Keratinocyte (primary cell): ENCODE measurements around the gene C16orf96.

Experiments
- EZH2 ChIP-seq: IDR thresholded peaks from one replicate; pipeline ENCODE4 v1.6.1; 2012; ENCODE audit warnings: inconsistent platforms, mild to moderate bottlenecking, low read length, moderate library complexity
- TF ChIP-seq, protein P1 (sequence below), 3 experiments: IDR thresholded peaks in 1 of 3; conservative IDR thresholded peaks in 1 of 3; optimal IDR thresholded peaks in 1 of 3; 2 replicates in 2 of 3; 3 replicates in 1 of 3; pipeline versions ENCODE3 to v1.5.1; 2011; ENCODE audit warnings: low read length in 3 of 3, mild to moderate bottlenecking in 3 of 3, moderate library complexity in 2 of 3, control low read depth in 1 of 3, inconsistent platforms in 1 of 3; ENCODE audit not compliant: insufficient read depth in 2 of 3; ENCODE audit errors: extremely low read depth in 1 of 3

DNA sequence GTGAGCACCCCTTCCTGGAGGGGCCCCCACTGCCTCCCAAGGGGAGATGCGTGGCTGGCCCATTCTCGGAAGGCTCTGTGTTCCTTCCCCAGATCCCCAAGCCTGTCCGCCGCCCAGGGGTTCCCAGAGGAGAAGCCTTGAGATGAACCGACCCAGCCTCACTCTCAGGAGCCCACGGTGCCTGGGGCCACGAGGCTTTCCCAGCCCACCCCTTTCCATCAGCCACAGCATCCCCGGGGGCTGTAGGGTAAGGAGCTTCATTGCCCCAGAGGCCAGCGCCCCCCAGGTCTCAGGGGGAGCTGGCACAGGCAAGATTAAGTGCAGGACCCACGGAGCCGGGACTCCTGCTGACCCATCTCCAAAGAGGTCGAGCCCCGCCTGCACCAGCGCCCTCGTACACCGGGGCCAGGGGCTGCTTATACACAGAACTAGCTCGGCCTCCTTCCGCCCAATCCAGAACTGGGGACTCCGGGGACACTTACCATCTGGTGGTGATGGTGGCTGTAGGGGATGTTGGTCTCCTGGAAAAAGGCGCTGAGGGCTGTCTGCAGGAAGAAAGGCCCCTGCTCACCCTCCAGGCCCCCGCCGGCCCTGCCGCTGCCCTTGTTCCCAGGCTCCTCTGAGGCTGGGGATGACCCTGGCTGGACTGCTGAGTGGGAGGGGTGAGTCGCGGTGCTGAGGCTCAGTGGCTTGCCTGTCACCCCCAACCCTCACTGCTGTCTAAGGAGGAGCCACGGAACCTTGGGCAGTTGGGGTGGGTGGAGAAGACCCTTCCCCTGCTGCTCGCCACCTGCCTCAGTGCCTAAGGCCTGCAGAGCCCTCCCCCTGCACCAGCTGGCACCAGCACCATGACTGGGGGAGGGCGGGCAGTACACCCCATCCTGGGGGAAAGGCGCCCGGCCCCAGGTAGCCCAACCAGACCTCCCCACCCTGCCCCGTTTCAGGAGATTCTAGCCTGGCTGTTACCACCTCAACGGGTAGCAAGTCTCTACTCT, 54.2 kb downstream of the C16orf96 start:
- TF ChIP-seq, protein P1, sequence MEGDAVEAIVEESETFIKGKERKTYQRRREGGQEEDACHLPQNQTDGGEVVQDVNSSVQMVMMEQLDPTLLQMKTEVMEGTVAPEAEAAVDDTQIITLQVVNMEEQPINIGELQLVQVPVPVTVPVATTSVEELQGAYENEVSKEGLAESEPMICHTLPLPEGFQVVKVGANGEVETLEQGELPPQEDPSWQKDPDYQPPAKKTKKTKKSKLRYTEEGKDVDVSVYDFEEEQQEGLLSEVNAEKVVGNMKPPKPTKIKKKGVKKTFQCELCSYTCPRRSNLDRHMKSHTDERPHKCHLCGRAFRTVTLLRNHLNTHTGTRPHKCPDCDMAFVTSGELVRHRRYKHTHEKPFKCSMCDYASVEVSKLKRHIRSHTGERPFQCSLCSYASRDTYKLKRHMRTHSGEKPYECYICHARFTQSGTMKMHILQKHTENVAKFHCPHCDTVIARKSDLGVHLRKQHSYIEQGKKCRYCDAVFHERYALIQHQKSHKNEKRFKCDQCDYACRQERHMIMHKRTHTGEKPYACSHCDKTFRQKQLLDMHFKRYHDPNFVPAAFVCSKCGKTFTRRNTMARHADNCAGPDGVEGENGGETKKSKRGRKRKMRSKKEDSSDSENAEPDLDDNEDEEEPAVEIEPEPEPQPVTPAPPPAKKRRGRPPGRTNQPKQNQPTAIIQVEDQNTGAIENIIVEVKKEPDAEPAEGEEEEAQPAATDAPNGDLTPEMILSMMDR (optimal IDR thresholded peaks at IDR 0.05 in 1 of 3, IDR thresholded peaks at IDR 0.05 in 1 of 3, conservative IDR thresholded peaks at IDR 0.05 in 1 of 3; ENCODE audit: extremely low read depth in 1 of 3, insufficient read depth in 2 of 3, low read length in 3 of 3), result no peak
- TF ChIP-seq EZH2, result no peak
